ENCODE measurements around the gene MREG.
"Not testable (repeated sequence)": the region's sequence is repeated elsewhere in the genome, so short reads cannot be mapped to it uniquely, and the experiment has no call there.

MREG gene

GRCh38 chr2:215973954-215974699 is 39.2 kb downstream of the MREG start:
- Histone ChIP-seq H3K27ac (ENCODE audit: low read length) (no peak overlapping the region), H3K4me2 (ENCODE audit: low read depth, low read length) (no peak overlapping the region), H4K20me1 (ENCODE audit: insufficient read depth, low read length) (no peaks in the 10 kb centered on the region), H3K4me3 (ENCODE audit: low read length) (no peak overlapping the region), H3K9ac (ENCODE audit: low read length) (no peak overlapping the region), H3K36me3 (replicated peaks; ENCODE audit: insufficient read depth, low read length) (no peaks in the 10 kb centered on the region), H3K27me3 (replicated peaks; ENCODE audit: insufficient read depth, low read length) (no peaks in the 10 kb centered on the region), H3K9me3 (replicated peaks; ENCODE audit: insufficient read depth, low read length) (no peaks in the 10 kb centered on the region), H3K4me1 (ENCODE audit: low read length) (no peaks in the 10 kb centered on the region), H3F3A (ENCODE audit: insufficient read depth, low read length) (no peaks in the 10 kb centered on the region), H3K79me2 (ENCODE audit: low read length) (peaks cover 74% of the 10 kb centered on the region), H2AFZ (ENCODE audit: low read length) (no peak overlapping the region), H3K9me2 (replicated peaks; ENCODE audit: insufficient read depth, low read length) (no peaks in the 10 kb centered on the region)
- TF ChIP-seq, protein P1, sequence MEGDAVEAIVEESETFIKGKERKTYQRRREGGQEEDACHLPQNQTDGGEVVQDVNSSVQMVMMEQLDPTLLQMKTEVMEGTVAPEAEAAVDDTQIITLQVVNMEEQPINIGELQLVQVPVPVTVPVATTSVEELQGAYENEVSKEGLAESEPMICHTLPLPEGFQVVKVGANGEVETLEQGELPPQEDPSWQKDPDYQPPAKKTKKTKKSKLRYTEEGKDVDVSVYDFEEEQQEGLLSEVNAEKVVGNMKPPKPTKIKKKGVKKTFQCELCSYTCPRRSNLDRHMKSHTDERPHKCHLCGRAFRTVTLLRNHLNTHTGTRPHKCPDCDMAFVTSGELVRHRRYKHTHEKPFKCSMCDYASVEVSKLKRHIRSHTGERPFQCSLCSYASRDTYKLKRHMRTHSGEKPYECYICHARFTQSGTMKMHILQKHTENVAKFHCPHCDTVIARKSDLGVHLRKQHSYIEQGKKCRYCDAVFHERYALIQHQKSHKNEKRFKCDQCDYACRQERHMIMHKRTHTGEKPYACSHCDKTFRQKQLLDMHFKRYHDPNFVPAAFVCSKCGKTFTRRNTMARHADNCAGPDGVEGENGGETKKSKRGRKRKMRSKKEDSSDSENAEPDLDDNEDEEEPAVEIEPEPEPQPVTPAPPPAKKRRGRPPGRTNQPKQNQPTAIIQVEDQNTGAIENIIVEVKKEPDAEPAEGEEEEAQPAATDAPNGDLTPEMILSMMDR (IDR thresholded peaks at IDR 0.05; ENCODE audit: low read length) = no peak
- no peak for TF ChIP-seq EZH2 (optimal IDR thresholded peaks at IDR 0.05; ENCODE audit: low read depth, low read length)
- TF ChIP-seq EZH2phosphoT487 (IDR thresholded peaks at IDR 0.05; ENCODE audit: low read length) = no peak
- DNase-seq = no peak

GRCh38 chr2:215973145-215973792 is 40.1 kb downstream of the MREG start:
- H3F3A ChIP-seq (ENCODE audit: insufficient read depth, low read length) = no peaks in the 10 kb centered on the region
- no peak overlapping the region for H3K4me2 ChIP-seq (ENCODE audit: low read depth, low read length)
- peaks cover 3% of the 10 kb centered on the region for H3K4me1 ChIP-seq (ENCODE audit: low read length)
- H3K4me3 ChIP-seq (ENCODE audit: low read length) = no peak overlapping the region
- no peaks in the 10 kb centered on the region for H3K27me3 ChIP-seq (replicated peaks; ENCODE audit: insufficient read depth, low read length)
- no peaks in the 10 kb centered on the region for H4K20me1 ChIP-seq (ENCODE audit: insufficient read depth, low read length)
- H3K9ac ChIP-seq (ENCODE audit: low read length) = no peak overlapping the region
- H2AFZ ChIP-seq (ENCODE audit: low read length) = no peak overlapping the region
- TF ChIP-seq EZH2phosphoT487 (IDR thresholded peaks at IDR 0.05; ENCODE audit: low read length) = no peak
- no peaks in the 10 kb centered on the region for H3K36me3 ChIP-seq (replicated peaks; ENCODE audit: insufficient read depth, low read length)
- DNase-seq = no peak
- H3K79me2 ChIP-seq (ENCODE audit: low read length) = peaks cover 74% of the 10 kb centered on the region
- H3K9me2 ChIP-seq (replicated peaks; ENCODE audit: insufficient read depth, low read length) = no peaks in the 10 kb centered on the region
- H3K27ac ChIP-seq (ENCODE audit: low read length) = no peak overlapping the region
- no peaks in the 10 kb centered on the region for H3K9me3 ChIP-seq (replicated peaks; ENCODE audit: insufficient read depth, low read length)

DNA sequence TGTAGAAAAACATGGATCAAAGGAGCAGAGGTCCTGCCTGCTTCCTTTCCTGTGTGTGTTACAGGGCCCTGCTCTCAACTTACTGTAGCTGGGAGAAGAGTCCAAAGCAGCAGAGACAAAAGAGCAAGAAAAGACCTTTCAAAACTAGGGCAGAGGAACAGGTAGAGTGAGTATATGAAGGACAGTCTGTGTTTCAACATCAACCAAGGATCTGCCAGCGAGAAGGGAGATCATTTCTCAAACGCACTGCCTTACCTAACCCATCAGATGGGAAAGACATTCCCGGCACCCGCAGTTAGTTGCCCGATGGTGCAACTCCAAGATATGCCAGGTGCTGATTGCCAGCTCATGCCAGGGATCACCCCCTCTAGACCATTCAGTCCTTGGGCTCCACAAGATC is 41.7 kb downstream of the MREG start:
- Histone ChIP-seq H3K27ac (ENCODE audit: low read length) (no peak overlapping the region), H3K79me2 (ENCODE audit: low read length) (peaks cover 88% of the 10 kb centered on the region)

GRCh38 chr2:215970894-215971293 is 42.5 kb downstream of the MREG start:
- not testable (repeated sequence) for H3K4me3 ChIP-seq (ENCODE audit: low read length); H2AFZ ChIP-seq (ENCODE audit: low read length); H3K36me3 ChIP-seq (replicated peaks; ENCODE audit: insufficient read depth, low read length); H3F3A ChIP-seq (ENCODE audit: insufficient read depth, low read length); H3K4me2 ChIP-seq (ENCODE audit: low read depth, low read length); H3K9me3 ChIP-seq (replicated peaks; ENCODE audit: insufficient read depth, low read length); H4K20me1 ChIP-seq (ENCODE audit: insufficient read depth, low read length); H3K27me3 ChIP-seq (replicated peaks; ENCODE audit: insufficient read depth, low read length); H3K4me1 ChIP-seq (ENCODE audit: low read length); DNase-seq; H3K9ac ChIP-seq (ENCODE audit: low read length); H3K9me2 ChIP-seq (replicated peaks; ENCODE audit: insufficient read depth, low read length); H3K27ac ChIP-seq (ENCODE audit: low read length)
- peaks cover 83% of the 10 kb centered on the region for H3K79me2 ChIP-seq (ENCODE audit: low read length)

More for the DNA sequence above, 41.7 kb downstream of the MREG start:
- H3K27me3 ChIP-seq (replicated peaks; ENCODE audit: insufficient read depth, low read length) = no peaks in the 10 kb centered on the region
- no peaks in the 10 kb centered on the region for H3K9me3 ChIP-seq (replicated peaks; ENCODE audit: insufficient read depth, low read length)
- H3K9me2 ChIP-seq (replicated peaks; ENCODE audit: insufficient read depth, low read length) = no peaks in the 10 kb centered on the region
- H3K36me3 ChIP-seq (replicated peaks; ENCODE audit: insufficient read depth, low read length) = no peaks in the 10 kb centered on the region
- H3F3A ChIP-seq (ENCODE audit: insufficient read depth, low read length) = no peaks in the 10 kb centered on the region
- no peak overlapping the region for H3K4me3 ChIP-seq (ENCODE audit: low read length)
- no peak for TF ChIP-seq EZH2phosphoT487 (IDR thresholded peaks at IDR 0.05; ENCODE audit: low read length)
- TF ChIP-seq, protein P1 (IDR thresholded peaks at IDR 0.05; ENCODE audit: low read length) = no peak
- TF ChIP-seq EZH2 (optimal IDR thresholded peaks at IDR 0.05; ENCODE audit: low read depth, low read length) = no peak
- no peak overlapping the region for H3K4me2 ChIP-seq (ENCODE audit: low read depth, low read length)
- H2AFZ ChIP-seq (ENCODE audit: low read length) = no peak overlapping the region
- DNase-seq = no peak
- H4K20me1 ChIP-seq (ENCODE audit: insufficient read depth, low read length) = no peaks in the 10 kb centered on the region
- H3K4me1 ChIP-seq (ENCODE audit: low read length) = peaks cover 5% of the 10 kb centered on the region
- no peak overlapping the region for H3K9ac ChIP-seq (ENCODE audit: low read length)

Measured in MM.1S (cell line).